Natural killer cell treated with Interleukin-12 subunit alpha and Interleukin-12 subunit beta and Interleukin-15 and Interleukin-18, amount 100 ng/mL, for 72 hours (primary cell): ENCODE results near the gene CNTNAP4. TPM values are rescaled to one million over a fixed set of nuclear protein-coding genes. Genes with fewer than 3 reads are reported as not detected.

ENCODE experiments used
- ATAC-seq, 2 donors: fragments of 150-1000 bp; cut with Tn5 transposase in 1 of 2; sonication (Bioruptor Pico), chemical (Tn5 transposase) in 1 of 2; 2 replicates each; pipeline ENCODE4 v1.10.0; 2021
- DNase-seq: peaks from one replicate; pipeline ENCODE4 v3.0.0; 2022; ENCODE audit warnings: low spot score
- H3K27ac Mint-ChIP-seq, 2 donors: 1 replicate in 1 of 2; 2 replicates in 1 of 2; pipeline ENCODE4 v1.8.0; 2022; ENCODE audit warnings: mixed read lengths in 2 of 2, mild to moderate bottlenecking in 1 of 2, moderate library complexity in 1 of 2
- H3K27me3 Mint-ChIP-seq, 2 donors: 1 replicate in 1 of 2; 2 replicates in 1 of 2; pipeline ENCODE4 v1.8.0; 2022; ENCODE audit warnings: mixed read lengths in 2 of 2
- H3K36me3 Mint-ChIP-seq: one replicate; pipeline ENCODE4 v1.8.0; 2022; ENCODE audit warnings: mixed read lengths
- H3K4me1 Mint-ChIP-seq, 2 donors: 1 replicate in 1 of 2; 2 replicates in 1 of 2; pipeline ENCODE4 v1.8.0; 2022; ENCODE audit warnings: low read depth in 2 of 2, mixed read lengths in 2 of 2, mild to moderate bottlenecking in 1 of 2
- H3K4me3 Mint-ChIP-seq: one replicate; pipeline ENCODE4 v1.8.0; 2022; ENCODE audit warnings: mixed read lengths
- H3K9me3 Mint-ChIP-seq: 2 replicates; pipeline ENCODE4 v1.8.0; 2022; ENCODE audit warnings: mixed read lengths
- total RNA-seq, 2 donors: library from RNA; stranded (reverse); gene quantifications; one replicate each; pipeline ENCODE4 v1.2.3, GENCODE V29; 2022

CNTNAP4 gene
- total RNA-seq, 2 donors from 2014 or later = not detected

GRCh38 chr16:76502555-76502954, 225.4 kb downstream of the CNTNAP4 start:
- no peak overlapping the region for H3K27ac Mint-ChIP-seq
- DNase-seq (no peak), ATAC-seq (no peak)
- H3K4me1 Mint-ChIP-seq = no peaks in the 10 kb centered on the region
- H3K9me3 Mint-ChIP-seq = peaks cover 10% of the 10 kb centered on the region
- no peak overlapping the region for H3K4me3 Mint-ChIP-seq
- H3K27me3 Mint-ChIP-seq = no peaks in the 10 kb centered on the region
- peaks cover 4% of the 10 kb centered on the region for H3K36me3 Mint-ChIP-seq

GRCh38 chr16:76503091-76503490, 225.9 kb downstream of the CNTNAP4 start:
- Mint-ChIP-seq H3K4me1 (no peaks in the 10 kb centered on the region), H3K9me3 (peaks cover 10% of the 10 kb centered on the region), H3K27ac (no peak overlapping the region), H3K27me3 (no peaks in the 10 kb centered on the region), H3K36me3 (peaks cover 4% of the 10 kb centered on the region), H3K4me3 (no peak overlapping the region)
- ATAC-seq (no peak), DNase-seq (no peak)

- ATAC-seq = no peak
- no peak for DNase-seq
- Mint-ChIP-seq H3K27ac (no peak overlapping the region), H3K4me1 (no peaks in the 10 kb centered on the region), H3K27me3 (no peaks in the 10 kb centered on the region), H3K9me3 (peaks cover 21% of the 10 kb centered on the region), H3K36me3 (no peaks in the 10 kb centered on the region), H3K4me3 (no peak overlapping the region)
Measured at GRCh38 chr16:76511203-76511602, 234.0 kb downstream of the CNTNAP4 start.

GRCh38 chr16:76518781-76519180, 241.6 kb downstream of the CNTNAP4 start:
- Mint-ChIP-seq H3K27ac (no peak overlapping the region), H3K27me3 (no peaks in the 10 kb centered on the region)

GRCh38 chr16:76524356-76524755, 247.2 kb downstream of the CNTNAP4 start:
- peaks cover 10% of the 10 kb centered on the region for H3K9me3 Mint-ChIP-seq
- no peaks in the 10 kb centered on the region for H3K4me1 Mint-ChIP-seq
- ATAC-seq (no peak), DNase-seq (no peak)
- H3K27me3 Mint-ChIP-seq = no peaks in the 10 kb centered on the region
- no peak overlapping the region for H3K4me3 Mint-ChIP-seq
- peaks cover 5% of the 10 kb centered on the region for H3K36me3 Mint-ChIP-seq
- no peak overlapping the region for H3K27ac Mint-ChIP-seq

More at GRCh38 chr16:76518781-76519180, 241.6 kb downstream of the CNTNAP4 start:
- DNase-seq (no peak), ATAC-seq (no peak)
- H3K36me3 Mint-ChIP-seq = peaks cover 4% of the 10 kb centered on the region
- peaks cover 6% of the 10 kb centered on the region for H3K9me3 Mint-ChIP-seq
- H3K4me3 Mint-ChIP-seq = no peak overlapping the region
- no peaks in the 10 kb centered on the region for H3K4me1 Mint-ChIP-seq

GRCh38 chr16:76524769-76525168, 247.6 kb downstream of the CNTNAP4 start:
- ATAC-seq (no peak), DNase-seq (no peak)
- Mint-ChIP-seq H3K9me3 (peaks cover 10% of the 10 kb centered on the region), H3K36me3 (peaks cover 5% of the 10 kb centered on the region), H3K27ac (no peak overlapping the region), H3K4me1 (no peaks in the 10 kb centered on the region), H3K27me3 (no peaks in the 10 kb centered on the region), H3K4me3 (no peak overlapping the region)

- Mint-ChIP-seq H3K27me3 (no peaks in the 10 kb centered on the region), H3K9me3 (peaks cover 18% of the 10 kb centered on the region), H3K27ac (no peak overlapping the region), H3K36me3 (peaks cover 5% of the 10 kb centered on the region), H3K4me1 (no peaks in the 10 kb centered on the region), H3K4me3 (no peak overlapping the region)
- no peak for DNase-seq
- ATAC-seq = no peak
Measured at GRCh38 chr16:76527244-76527643, 250.0 kb downstream of the CNTNAP4 start.

- DNase-seq = no peak
- H3K27me3 Mint-ChIP-seq = no peaks in the 10 kb centered on the region
- no peak for ATAC-seq
- no peak overlapping the region for H3K27ac Mint-ChIP-seq
- peaks cover 5% of the 10 kb centered on the region for H3K36me3 Mint-ChIP-seq
- H3K9me3 Mint-ChIP-seq = peaks cover 19% of the 10 kb centered on the region
- no peaks in the 10 kb centered on the region for H3K4me1 Mint-ChIP-seq
- H3K4me3 Mint-ChIP-seq = no peak overlapping the region
Measured at GRCh38 chr16:76529120-76529519, 251.9 kb downstream of the CNTNAP4 start.

GRCh38 chr16:76531236-76531635, 254.0 kb downstream of the CNTNAP4 start:
- Mint-ChIP-seq H3K9me3 (peaks cover 16% of the 10 kb centered on the region), H3K4me3 (no peak overlapping the region), H3K27ac (no peak overlapping the region), H3K4me1 (no peaks in the 10 kb centered on the region), H3K27me3 (no peaks in the 10 kb centered on the region), H3K36me3 (peaks cover 5% of the 10 kb centered on the region)
- ATAC-seq (no peak), DNase-seq (no peak)

GRCh38 chr16:76532188-76532973, 255.2 kb downstream of the CNTNAP4 start:
- no peak for DNase-seq
- H3K27ac Mint-ChIP-seq = no peak overlapping the region
- no peak overlapping the region for H3K4me3 Mint-ChIP-seq
- peaks cover 5% of the 10 kb centered on the region for H3K36me3 Mint-ChIP-seq
- no peaks in the 10 kb centered on the region for H3K27me3 Mint-ChIP-seq
- peaks cover 16% of the 10 kb centered on the region for H3K9me3 Mint-ChIP-seq
- no peak for ATAC-seq
- no peaks in the 10 kb centered on the region for H3K4me1 Mint-ChIP-seq

GRCh38 chr16:76539609-76540008, 262.4 kb downstream of the CNTNAP4 start:
- H3K4me3 Mint-ChIP-seq = no peak overlapping the region
- no peaks in the 10 kb centered on the region for H3K9me3 Mint-ChIP-seq
- no peaks in the 10 kb centered on the region for H3K27me3 Mint-ChIP-seq
- ATAC-seq (no peak), DNase-seq (no peak)
- H3K4me1 Mint-ChIP-seq = no peaks in the 10 kb centered on the region
- no peaks in the 10 kb centered on the region for H3K36me3 Mint-ChIP-seq
- H3K27ac Mint-ChIP-seq = no peak overlapping the region

- Mint-ChIP-seq H3K4me3 (no peak overlapping the region), H3K27me3 (no peaks in the 10 kb centered on the region)
Measured at GRCh38 chr16:76541070-76541469, 263.9 kb downstream of the CNTNAP4 start.

GRCh38 chr16:76565542-76565941, 288.3 kb downstream of the CNTNAP4 start:
- H3K9me3 Mint-ChIP-seq = peaks cover 11% of the 10 kb centered on the region
- no peaks in the 10 kb centered on the region for H3K4me1 Mint-ChIP-seq
- no peak overlapping the region for H3K27ac Mint-ChIP-seq
- no peaks in the 10 kb centered on the region for H3K27me3 Mint-ChIP-seq
- ATAC-seq (no peak), DNase-seq (no peak)
- H3K36me3 Mint-ChIP-seq = no peaks in the 10 kb centered on the region
- H3K4me3 Mint-ChIP-seq = no peak overlapping the region

More at GRCh38 chr16:76541070-76541469, 263.9 kb downstream of the CNTNAP4 start:
- ATAC-seq (no peak), DNase-seq (no peak)
- no peaks in the 10 kb centered on the region for H3K9me3 Mint-ChIP-seq
- H3K36me3 Mint-ChIP-seq = no peaks in the 10 kb centered on the region
- H3K27ac Mint-ChIP-seq = no peak overlapping the region
- no peaks in the 10 kb centered on the region for H3K4me1 Mint-ChIP-seq

- DNase-seq = no peak
- no peak for ATAC-seq
- H3K27ac Mint-ChIP-seq = no peak overlapping the region
- peaks cover 13% of the 10 kb centered on the region for H3K9me3 Mint-ChIP-seq
- no peaks in the 10 kb centered on the region for H3K4me1 Mint-ChIP-seq
- no peaks in the 10 kb centered on the region for H3K36me3 Mint-ChIP-seq
- no peak overlapping the region for H3K4me3 Mint-ChIP-seq
- no peaks in the 10 kb centered on the region for H3K27me3 Mint-ChIP-seq
Measured at GRCh38 chr16:76571755-76572154, 294.6 kb downstream of the CNTNAP4 start.

GRCh38 chr16:76573281-76573680, 296.1 kb downstream of the CNTNAP4 start:
- peaks cover 9% of the 10 kb centered on the region for H3K9me3 Mint-ChIP-seq
- no peak overlapping the region for H3K27ac Mint-ChIP-seq
- ATAC-seq (no peak), DNase-seq (no peak)
- H3K27me3 Mint-ChIP-seq = no peaks in the 10 kb centered on the region
- no peaks in the 10 kb centered on the region for H3K36me3 Mint-ChIP-seq
- no peak overlapping the region for H3K4me3 Mint-ChIP-seq
- H3K4me1 Mint-ChIP-seq = no peaks in the 10 kb centered on the region
